ENCODE results near the gene MAGI1.
"Not testable (repeated sequence)": the region's sequence is repeated elsewhere in the genome, so short reads cannot be mapped to it uniquely, and the experiment has no call there.

MAGI1 gene

GRCh38 chr3:65576966-65577365 lies 461.8 kb downstream of the MAGI1 start:
- DNase-seq, result peak; percentile 46

DNA sequence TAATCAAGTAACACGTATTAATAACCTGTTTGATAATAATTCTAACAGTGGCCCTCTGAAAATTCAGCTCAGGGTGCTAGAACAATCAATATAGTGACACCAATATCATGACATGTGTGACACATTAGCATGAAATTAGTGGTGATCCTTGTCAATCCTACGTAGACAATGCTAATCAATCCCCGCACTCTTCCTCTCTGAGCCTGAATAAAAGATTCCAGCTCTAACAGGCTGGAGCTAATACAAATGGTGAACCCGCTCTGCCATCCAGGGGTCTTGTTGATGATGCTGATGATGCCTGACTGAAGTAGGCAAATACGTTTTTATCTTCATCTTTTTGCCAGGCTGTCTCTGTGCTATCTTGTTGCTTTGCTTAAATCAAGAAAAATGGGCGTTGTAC lies 462.5 kb downstream of the MAGI1 start:
- DNase-seq, result no peak

GRCh38 chr3:65575376-65575840 lies 463.3 kb downstream of the MAGI1 start:
- DNase-seq, result peak; percentile 96

DNA sequence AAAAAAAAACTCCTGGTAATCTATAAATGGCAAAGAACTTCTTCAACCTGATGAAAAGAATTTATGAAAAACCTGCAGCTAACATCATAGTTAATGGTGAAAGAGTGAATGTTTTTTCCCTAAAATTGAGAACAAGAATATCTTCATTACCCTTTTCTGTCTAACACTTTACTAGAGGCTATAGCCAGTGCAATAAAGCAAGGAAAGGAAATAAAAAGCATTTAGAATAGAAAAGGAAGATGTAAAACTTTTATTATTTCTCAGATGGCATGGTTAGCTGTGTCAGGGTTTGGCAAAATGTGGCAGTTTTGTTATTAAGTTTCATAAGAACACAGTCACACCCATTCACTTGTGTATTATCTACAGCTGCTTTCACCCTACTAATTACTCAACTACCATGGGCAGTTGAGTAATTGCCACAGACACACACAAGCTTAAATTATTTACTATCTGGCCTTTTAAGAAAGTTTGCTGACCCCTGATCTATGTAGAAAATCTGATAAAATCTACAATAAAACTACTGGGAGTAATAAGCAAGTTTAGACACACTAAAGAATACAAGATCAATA lies 465.1 kb downstream of the MAGI1 start:
- no peak for DNase-seq

- no peak for DNase-seq
These were observed 466.4 kb downstream of the MAGI1 start for GRCh38 chr3:65572175-65572777.

- DNase-seq, result no peak
These were observed 468.8 kb downstream of the MAGI1 start for GRCh38 chr3:65569845-65570405.

DNA sequence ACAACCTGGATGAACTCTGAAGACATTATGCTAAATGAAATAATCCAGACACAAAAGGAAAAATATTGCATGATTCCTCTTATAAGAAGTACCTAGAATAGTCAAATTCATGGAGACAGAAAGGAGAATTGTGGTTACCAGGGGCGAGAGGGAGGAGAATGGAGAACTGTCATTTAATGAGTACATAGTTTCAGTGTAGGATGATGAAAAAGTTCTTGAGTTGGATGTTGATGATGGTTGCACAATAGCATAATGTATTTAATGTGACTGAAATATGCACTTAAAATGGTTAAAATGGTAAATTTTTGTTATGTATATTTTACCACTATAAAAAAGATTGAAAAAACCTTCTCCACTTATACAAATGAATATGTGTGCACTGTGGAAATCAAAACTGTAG lies 469.6 kb downstream of the MAGI1 start:
- DNase-seq, result no peak

DNA sequence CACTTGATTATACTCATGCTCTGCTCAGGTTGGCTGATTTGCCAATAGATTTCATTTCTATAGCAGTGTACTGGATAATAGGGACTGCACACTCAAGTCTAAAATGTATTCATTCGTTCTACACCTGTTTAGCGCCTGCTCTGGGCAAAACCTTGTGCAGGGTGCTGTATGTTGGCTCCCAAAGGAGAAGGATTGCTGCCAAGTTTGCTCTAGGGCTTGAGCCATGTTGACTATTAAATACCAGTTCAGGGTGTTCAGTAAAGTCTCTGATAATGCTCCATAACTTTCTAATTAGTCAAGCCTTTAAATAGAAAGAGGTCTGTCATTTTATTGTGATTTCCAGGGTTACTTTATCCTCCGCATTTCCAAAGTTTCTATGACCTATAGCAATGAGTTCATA lies 470.2 kb downstream of the MAGI1 start:
- DNase-seq, result no peak

GRCh38 chr3:65565744-65566143 lies 473.0 kb downstream of the MAGI1 start:
- DNase-seq, result not testable (repeated sequence)

DNA sequence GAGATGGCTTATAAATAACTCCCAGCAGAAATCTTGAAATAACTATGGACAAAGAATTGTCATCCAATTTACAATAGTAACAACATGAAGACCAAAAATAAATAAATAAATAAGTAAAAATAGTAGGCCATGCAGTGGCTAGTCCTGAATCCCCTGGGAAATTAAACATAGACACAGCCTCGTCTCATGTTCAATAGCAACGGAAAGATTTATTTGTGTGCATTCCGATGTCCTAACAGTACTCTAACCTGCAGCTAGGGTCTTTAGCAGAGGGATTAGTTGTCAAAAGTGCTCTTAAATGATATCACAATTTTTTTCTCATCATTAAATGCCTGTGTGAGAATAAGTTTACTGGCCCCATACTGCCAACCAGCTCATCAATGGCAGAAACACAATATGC lies 474.2 kb downstream of the MAGI1 start:
- DNase-seq, result no peak

- no peak for DNase-seq
These were observed 474.9 kb downstream of the MAGI1 start for GRCh38 chr3:65563861-65564260.

DNA sequence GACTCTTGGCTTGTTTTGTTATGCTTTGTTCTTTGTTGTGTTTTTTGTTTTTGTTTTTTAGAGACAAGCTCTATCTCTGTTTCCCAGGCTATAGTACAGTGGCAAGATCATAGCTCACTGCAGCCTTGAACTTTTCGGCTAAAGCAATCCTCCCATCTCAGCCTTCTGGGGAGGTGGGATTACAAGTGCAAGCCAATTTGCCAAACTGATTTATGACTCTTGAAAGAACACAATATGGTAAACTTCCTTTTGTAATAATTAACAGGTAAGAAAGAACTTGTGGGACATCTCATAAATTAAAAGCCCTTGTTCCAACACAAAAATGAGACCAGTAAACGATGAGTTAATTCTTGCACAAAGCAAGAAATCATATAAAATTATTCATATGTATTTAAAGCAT lies 476.3 kb downstream of the MAGI1 start:
- no peak for DNase-seq

- no peak for DNase-seq
These were observed 477.1 kb downstream of the MAGI1 start for GRCh38 chr3:65561617-65562016.

DNA sequence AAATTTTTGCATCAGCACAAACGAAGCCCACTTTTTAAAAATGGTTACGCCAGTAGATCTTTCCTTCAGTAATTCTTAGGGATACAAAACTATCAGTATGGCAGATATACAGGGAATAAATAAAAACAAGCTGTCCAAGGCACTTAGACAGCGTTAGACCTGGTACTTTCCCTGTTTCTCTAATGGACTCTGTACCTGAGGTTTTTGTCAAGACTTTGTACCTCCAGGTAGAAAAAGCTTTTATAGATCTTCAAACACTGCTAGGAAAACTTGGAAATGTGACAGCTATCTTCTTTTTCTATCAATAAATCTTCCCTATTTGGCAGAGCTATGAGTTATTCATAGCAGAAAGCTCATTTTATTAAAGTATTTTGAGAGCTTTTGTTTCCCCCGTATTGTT lies 477.8 kb downstream of the MAGI1 start:
- no peak for DNase-seq

DNA sequence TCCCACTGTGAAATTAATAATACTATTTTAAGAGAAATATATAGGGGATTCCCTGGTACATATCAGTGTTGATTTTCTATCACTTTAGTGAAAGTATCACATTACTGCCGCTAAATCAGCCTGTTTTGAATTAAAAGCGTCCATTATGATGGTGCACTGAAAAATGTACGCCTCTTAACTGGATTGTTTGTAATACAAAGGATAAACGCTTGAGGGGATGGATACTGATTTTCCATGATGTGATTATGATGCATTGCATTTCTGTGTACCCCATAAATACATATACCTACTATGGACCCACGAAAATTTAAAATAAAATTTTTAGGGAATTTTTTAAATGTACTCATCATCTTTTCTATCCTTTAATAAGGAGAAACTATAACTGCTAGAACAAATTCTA lies 478.6 kb downstream of the MAGI1 start:
- no peak for DNase-seq

DNA sequence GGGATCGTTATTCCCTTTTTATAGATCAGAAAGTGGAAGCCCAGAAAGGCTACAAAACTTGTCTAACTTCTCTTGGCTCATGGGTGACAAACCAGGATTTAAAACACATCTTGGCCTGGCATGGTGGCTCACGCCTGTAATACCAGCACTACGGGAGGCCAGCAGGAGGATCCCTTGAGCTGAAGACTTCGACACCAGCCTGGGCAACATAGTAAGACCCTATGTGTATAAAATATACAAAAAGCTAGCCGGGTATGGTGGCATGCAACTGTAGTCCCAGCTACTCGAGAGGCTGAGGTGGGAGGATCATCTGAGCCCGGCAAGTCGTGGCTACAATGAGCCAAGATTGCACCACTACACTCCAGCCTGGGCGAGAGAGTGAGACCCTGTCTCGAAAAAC lies 479.1 kb downstream of the MAGI1 start:
- no peak for DNase-seq

DNA sequence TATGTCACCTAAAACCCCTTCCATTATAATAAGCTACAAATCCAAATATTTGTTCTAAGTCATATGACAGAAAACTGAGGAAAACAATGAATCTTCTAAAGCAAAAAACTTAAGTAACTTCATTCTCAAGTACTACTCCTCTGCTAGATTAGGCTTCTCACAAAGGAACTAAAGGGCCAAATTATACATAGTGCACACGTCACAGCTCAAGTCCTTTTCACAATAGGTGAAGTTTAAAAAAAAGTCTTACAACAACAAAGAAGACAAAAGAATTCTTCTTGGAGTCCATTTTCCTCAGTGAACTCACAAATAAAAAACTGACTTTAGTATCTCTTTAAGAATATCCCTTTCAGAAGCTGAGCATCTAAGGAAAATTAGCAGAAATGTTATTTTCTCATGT lies 479.9 kb downstream of the MAGI1 start:
- no peak for DNase-seq

GRCh38 chr3:65557899-65558564 lies 480.7 kb downstream of the MAGI1 start:
- DNase-seq, result no peak

DNA sequence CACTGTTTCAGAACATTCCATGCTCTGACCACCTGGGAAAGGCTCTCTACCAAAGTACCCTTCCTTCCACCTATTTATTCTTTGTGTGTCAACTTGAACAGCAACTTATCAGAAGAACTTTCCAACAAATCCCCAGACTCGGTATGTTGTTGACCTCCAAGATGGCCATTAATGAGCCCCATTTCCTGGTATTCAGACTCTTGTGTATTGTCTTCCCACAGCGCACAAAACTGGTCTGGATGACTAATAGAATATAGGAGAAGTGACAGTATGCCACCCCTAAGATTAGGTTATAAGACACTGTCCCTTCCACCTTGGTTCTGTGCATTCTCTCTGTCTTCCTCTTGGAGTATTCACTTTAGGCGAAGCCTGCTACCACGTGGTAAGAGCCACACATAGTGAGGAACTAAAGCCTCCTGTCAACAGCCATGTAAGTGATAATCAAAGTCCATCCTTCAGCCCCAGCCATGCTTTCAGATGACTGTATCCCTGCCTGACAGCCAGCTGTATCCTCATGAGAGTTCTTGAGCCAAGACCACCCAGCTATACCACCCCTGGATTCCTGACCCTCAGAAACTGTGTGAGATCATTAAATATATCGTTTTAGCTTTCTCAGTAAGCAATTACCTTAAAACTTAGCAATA lies 481.7 kb downstream of the MAGI1 start:
- no peak for DNase-seq

- no peak for DNase-seq
These were observed 486.3 kb downstream of the MAGI1 start for GRCh38 chr3:65552434-65552833.

DNA sequence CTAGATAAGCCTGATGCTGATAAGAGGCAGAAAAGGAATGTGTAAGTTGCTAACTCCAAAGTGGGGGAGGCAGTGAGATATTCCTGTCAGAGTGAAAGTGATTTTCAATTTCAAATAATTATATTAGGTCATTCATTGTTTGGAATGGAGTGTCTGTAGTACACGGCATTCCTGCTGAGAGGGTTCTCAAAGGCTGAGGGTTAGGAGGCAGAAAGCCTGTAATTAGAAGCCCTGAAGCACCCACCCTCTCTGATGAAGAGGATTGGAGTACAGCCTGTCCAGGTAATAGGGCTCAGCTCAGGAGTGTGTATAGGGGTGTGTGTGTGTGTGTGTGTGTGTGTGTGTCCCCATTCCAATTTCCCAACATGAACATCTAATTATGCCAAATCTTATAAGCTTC lies 486.8 kb downstream of the MAGI1 start:
- DNase-seq, result no peak

DNA sequence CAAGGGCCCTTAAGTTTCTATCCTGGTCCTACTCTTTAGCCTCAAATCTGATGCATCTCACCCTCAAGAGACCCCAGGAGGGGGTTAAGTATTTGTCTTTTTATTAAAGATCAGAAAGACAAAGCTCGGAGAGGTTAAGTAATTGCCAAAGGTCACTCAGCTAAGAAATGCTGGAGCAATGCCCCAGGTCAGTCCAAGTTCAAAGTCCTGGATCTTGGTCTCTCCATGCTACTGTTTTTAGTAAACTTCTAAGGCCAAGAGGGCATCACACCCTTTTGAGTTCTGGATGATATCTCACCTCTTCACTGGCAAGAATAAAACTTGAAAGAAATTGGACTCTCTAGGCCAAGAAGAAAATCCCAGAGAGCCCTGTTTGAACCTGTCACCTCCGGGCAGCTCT lies 488.6 kb downstream of the MAGI1 start:
- DNase-seq, result no peak

DNA sequence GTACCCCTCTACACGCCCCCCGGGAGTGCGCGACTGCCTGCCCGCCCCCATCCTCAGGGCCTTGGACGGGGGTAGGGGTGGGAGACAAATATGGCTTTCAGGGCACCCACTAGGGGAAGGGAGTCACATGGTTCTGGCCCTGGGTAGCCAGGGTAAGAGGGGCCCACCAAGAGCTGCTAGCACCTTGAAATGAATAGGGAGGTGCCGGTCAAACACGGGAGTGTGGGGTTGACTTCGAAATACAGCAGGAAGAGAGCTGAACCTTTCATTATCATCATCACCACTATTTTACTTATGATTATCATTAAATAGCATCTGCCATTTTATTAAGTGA lies 489.1 kb downstream of the MAGI1 start:
- no peak for DNase-seq
